HG03060 (cell line): Measurements from ENCODE around the gene BRINP3.
A peak's percentile ranks its signal among the peaks of the same experiment; 100 is the strongest.
"Not testable (repeated sequence)": the region's sequence is repeated elsewhere in the genome, so short reads cannot be mapped to it uniquely, and the experiment has no call there.

Source experiments
- ATAC-seq: cut with Tn5 transposase; IDR thresholded peaks from one replicate; pipeline ENCODE4 v1.9.1; 2021; ENCODE audit warnings: low read depth, moderate number of reproducible peaks; ENCODE audit not compliant: unreplicated experiment

The BRINP3 gene

GRCh38 chr1:190477762-190478148 lies at the start of gene BRINP3:
Gene BRINP3 (minus strand): TSS chr1:190477864.
- no peak for ATAC-seq

GRCh38 chr1:190511554-190511953 lies 33.9 kb upstream of the BRINP3 start:
- no peak for ATAC-seq

DNA sequence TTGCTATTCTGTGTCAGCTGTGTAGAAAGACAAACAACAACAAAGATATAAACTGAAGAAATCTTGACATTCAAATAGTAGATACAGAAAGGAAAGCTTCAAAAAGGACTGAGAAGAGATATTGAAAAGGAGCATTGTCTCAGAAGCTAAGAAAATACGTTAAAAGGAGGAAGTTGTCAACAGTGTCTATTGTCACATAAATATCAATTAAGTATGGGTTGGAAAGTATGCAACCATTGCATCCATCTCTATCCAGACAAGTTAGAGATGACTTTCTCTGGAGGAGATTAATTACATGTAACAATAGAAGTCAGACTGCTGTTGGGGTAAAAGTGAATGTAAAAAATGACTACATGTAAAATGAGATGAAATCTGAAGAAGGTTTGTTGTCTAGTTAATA lies 29.7 kb upstream of the BRINP3 start:
- ATAC-seq, result no peak

- not testable (repeated sequence) for ATAC-seq
Observed at GRCh38 chr1:190504539-190504938, 26.9 kb upstream of the BRINP3 start.

DNA sequence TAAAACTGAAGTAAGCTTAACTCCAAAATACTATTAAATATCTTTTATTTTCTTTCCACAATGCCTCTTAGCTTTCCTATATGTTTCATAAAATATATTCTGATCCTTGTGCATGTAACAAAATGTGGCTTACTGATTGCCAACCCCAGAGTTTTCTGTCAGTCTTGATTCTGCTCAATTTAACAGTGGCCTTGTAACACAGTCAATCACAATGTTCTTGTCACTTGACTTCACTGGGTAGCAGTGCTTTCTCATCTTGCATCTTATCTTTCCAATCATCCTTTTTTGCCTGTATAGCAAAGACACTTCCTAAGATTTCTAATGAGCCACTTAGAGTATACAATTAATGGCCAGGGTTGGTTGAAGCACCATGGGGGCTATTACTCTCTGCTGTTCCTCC lies 19.9 kb upstream of the BRINP3 start:
- ATAC-seq, result no peak

DNA sequence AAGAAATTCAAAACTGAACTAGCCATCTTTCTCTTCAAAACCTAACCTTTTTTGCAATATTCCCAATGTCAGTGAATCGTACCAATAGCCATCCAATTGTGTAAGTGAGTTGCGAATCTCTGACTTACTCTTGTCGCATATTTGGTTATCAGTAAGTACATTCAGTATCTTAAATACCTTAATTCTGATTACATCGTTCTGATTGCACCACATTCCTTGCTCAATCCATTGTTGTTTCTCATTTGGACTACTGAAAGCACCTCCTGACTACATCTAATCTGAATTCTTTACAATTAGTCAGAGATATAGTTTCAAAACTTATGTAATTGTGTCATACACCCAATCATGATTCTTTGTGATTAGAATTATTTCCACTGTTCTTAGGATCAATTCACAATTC lies 16.8 kb upstream of the BRINP3 start:
- ATAC-seq, result no peak

DNA sequence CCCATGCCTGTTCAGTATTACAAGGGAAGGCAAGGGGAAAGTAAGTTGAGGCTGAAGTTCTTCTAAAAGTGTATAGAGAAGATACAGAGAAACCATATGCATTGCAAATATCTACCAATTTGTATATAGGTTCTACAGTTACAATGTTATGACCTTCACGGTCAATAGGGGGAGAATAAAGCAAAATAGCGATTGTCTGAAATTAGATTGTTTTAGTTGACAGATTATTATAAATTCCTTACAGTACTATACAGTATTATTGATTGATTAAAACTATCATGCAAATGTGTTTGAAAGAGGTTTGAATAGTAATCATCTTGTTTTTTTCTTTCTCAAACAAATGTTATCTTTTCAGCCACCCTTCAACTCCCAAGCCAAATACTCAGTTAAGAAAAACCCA lies 13.7 kb upstream of the BRINP3 start:
- no peak for ATAC-seq

- ATAC-seq, result no peak
Observed at GRCh38 chr1:190484045-190484444, 6.4 kb upstream of the BRINP3 start.

DNA sequence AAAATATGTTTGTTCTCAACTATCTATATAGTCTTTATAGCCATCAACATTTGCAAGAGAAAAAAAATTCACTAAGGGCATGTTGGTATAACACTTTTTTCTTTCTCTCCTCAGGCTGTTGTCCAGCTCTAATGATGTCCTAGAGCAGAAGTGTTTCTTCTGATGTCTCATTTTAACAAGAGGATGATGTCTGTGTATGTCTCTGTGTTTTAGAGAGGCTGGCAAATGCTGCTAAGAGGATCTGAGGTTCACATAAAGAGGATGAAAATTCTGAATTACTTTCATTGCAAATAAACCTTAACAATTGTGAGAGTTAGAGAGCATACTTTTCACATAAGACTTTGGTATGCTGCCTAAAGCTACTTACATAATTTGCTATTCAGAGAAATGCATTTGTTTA lies 2.6 kb upstream of the BRINP3 start:
- ATAC-seq, result no peak

GRCh38 chr1:190479516-190479915 lies 1.9 kb upstream of the BRINP3 start:
- ATAC-seq, result no peak

DNA sequence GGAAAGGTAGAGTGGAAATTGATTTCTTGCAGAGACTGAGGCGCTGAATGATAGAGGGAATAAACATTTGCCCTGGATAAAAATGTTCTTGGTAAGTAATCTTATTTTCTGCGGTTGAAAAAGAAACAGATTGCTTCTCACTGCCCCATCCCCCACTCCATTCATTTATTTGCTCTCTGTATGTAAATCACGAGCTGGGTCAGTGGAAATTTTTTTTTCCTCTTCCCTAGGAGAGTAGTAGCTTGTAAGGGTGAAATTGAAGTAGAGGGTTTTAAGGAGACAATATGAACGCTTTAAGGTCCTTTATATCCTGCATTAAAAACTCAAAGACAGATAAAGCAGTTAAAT lies 1.4 kb upstream of the BRINP3 start:
- ATAC-seq, result no peak

DNA sequence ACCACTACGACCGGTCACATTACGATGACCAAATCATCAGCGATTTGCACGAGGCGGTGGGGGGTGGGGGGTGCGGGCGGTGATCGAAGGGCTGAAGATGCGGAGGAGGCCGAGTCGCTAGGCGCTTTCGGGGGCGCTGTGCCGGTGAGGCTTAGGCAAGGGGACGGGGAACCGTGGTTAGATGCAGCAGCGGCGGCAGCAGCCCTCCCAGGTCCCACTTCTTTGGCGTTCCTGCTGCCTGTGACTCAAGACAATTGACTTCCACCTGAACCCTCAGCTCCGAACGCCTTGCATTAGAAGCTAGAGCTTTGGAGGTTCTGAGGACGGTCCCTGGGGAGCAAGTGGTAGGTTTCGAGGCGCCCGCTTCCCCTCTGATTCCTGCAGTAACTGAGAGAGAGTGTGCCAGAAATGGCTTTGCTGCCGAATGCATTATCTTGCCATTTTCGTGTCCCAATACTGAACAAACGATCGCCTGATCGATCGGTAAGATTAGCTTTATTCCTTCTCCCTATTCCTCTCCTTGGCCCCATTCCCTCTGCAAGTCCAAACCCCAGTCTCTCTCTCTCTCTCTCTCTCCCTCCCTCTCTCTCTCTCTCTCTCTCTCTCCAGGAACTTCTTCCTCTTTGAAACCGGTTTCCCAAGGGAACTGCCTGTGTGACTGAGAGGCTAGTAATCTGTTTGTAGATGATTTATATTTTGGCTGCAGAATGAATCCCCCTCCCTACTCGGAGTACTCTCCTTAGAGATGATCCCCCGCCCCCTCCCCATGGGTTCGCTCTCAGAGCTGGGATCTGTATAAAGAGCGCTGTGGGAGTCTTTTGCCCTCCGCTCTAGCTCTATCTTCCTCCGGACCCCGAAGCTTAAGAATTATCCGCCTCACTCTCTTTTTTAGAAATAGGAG lies 735 bp upstream of the BRINP3 start:
- peak; percentile 63 for ATAC-seq

DNA sequence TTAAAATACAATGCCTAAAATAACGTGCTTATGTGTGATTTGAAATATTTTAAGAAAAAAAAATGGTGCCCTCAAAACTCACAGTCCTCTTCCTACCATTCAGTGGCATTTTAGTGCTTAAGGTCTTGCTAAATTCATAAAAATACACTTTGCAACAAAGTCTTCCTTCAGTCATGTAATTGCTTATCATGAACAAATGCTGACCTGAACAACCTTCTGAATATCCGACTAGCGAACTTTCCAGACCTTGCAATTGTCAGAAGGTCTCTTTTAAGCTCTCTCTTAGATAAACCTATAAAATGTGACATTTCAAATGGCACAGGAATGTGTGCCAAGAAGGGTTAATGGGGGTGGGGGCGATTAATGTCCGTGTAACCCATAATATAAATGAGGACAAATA lies 858 bp downstream of the BRINP3 start:
- ATAC-seq, result no peak

GRCh38 chr1:190476321-190476720 lies 1.3 kb downstream of the BRINP3 start:
- no peak for ATAC-seq

GRCh38 chr1:190475421-190476141 lies 2.1 kb downstream of the BRINP3 start:
- no peak for ATAC-seq

- ATAC-seq, result no peak
Observed at GRCh38 chr1:190474650-190475211, 2.9 kb downstream of the BRINP3 start.

DNA sequence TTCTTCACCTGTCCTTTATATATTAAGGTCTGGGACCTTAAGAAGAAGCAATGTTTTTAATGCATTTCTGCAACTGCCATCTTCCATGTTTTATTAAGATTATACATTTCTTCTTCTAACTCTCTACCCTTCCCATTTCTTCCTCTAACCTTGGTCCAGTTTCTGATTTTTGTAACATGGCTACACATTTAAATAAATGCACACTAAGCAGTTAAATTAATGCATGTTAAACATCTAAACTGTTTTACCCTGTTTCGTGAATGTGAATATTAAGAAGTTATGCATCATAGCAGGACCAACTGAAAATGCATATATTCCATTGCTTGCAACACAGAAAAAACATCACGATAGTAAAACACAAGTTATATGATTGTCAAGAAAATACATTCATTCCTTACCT lies 3.7 kb downstream of the BRINP3 start:
- no peak for ATAC-seq

DNA sequence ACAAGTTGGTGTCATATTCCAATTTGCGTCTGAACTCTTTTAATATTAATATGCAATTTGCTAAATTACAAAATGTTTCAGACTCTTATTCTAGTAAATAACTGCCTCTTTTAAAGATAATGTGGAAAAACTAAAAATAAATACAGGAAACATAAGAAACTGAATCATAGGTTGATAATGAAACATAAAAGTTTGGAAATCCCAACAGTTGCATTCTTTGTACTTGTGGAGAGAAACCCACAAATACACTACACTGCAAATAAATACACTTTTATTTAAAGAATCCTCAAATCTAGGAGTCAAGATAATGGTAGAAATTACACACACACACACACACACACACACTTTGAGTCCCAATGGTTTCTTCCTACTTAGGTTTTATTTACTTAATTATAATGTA lies 5.2 kb downstream of the BRINP3 start:
- no peak for ATAC-seq

GRCh38 chr1:190472042-190472441 lies 5.6 kb downstream of the BRINP3 start:
- ATAC-seq, result no peak

DNA sequence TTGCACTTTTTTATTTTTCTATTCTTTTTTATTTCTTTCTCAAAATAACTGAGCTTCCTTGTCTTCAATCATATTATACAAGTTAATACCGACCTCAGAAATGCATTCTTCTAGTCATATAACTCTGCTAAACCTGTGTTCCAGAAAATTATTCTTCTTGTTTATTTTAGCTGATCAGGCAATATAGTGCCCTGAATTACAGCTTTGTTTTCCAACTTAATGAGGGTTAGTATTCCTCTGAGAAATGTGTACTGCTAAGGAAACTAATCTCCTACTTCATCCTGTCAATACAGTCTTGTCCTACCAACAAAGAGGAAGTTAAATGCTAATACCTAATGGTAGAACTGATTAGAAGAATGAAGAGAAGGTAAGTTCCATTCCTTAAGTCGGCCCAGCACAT lies 13.0 kb downstream of the BRINP3 start:
- no peak for ATAC-seq

GRCh38 chr1:190456129-190456528 lies 21.5 kb downstream of the BRINP3 start:
- ATAC-seq, result no peak

- no peak for ATAC-seq
Observed at GRCh38 chr1:190455631-190456030, 22.0 kb downstream of the BRINP3 start.
